Measurements from ENCODE around the gene BCOR. TPM values are rescaled to one million over a fixed set of nuclear protein-coding genes. Genes with fewer than 3 reads are reported as not detected.
A peak's percentile ranks its signal among the peaks of the same experiment; 100 is the strongest.

The BCOR gene
- total and polyA plus RNA-seq, 2 of the 8 experiments (the other 6 are each of a cell fraction or from before 2014, with no cell fraction given): 25.0 to 50.8 TPM

DNA sequence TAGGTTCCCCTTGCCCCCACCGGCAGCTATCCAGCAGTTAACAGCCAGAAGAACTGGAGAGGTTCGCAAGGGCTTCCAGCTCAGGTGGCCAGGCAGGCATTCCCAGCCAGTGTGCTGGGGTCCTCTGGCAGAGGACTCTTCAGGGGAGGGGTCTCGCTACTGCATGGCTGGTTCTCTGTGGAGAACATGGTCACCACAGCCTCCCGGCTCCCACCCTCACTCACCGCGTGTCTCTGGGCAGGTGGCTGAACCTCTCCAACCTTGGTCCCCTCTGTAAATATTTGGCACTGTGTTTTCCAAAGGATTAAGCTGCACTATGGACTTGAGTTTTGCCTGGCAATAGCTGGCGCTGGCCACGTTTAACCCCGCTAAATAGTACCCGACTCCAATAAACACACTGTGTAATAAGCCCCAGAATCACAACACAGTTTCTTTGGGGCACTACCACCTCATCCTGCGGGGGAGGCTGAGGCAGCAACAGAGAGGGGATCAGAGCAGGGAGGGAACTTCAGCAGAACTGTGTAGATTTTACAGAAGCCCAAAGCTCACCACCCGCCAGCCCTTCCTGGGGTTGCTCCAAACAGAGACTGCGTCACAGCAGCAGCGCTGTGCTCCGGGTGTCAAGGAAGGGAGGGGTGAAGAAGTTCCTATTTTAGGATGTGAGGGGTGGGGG is 15.2 kb downstream of the BCOR start:
- H3K9ac ChIP-seq (replicated peaks in 1 of 4; ENCODE audit: extremely low read depth in 1 of 4, low read depth in 3 of 4, low read length in 3 of 4): no peak overlapping the region
- no peak overlapping the region for H2AFZ ChIP-seq (ENCODE audit: low read length)
- no peak overlapping the region for H4K91ac ChIP-seq (replicated peaks; ENCODE audit: insufficient read length, low read length)
- H3K27me3 ChIP-seq (replicated peaks in 1 of 4; ENCODE audit: control insufficient read depth in 3 of 4, extremely low read depth in 1 of 4, insufficient read depth in 3 of 4, low read length in 3 of 4): peaks cover 0 to 36% (median 13%) of the 10 kb centered on the region in 4 experiments; a peak in 5 of 7 replicates
- H2AK5ac ChIP-seq (ENCODE audit: low read depth, low read length): no peak overlapping the region; the same call in 1 of the 2 replicates
- DNase-seq (ENCODE audit: low read depth in 1 of 2, low spot score in 2 of 2) (no peak), FAIRE-seq (no peak)
- H3K4ac ChIP-seq (replicated peaks; ENCODE audit: insufficient read length, low read depth, low read length): no peak overlapping the region
- no peak overlapping the region for H2BK5ac ChIP-seq (ENCODE audit: low read depth, low read length)
- peaks cover 0 to 3% (median under 1%) of the 10 kb centered on the region in 4 experiments; a peak in 2 of 8 replicates for H3K36me3 ChIP-seq (ENCODE audit: control insufficient read depth in 2 of 4, insufficient read depth in 4 of 4, low read length in 3 of 4)
- H2BK12ac ChIP-seq (ENCODE audit: low read depth, low read length): no peak overlapping the region
- H3K9me3 ChIP-seq (ENCODE audit: insufficient read depth in 2 of 2, low read depth in 1 of 2, low read length in 1 of 2): no peaks in the 10 kb centered on the region
- peaks cover 4% of the 10 kb centered on the region; the same call in 1 of the 2 replicates for H3K23me2 ChIP-seq (ENCODE audit: low read depth, low read length)
- H2BK15ac ChIP-seq (ENCODE audit: low read length): no peak overlapping the region
- H3K23ac ChIP-seq (ENCODE audit: insufficient read length): no peak overlapping the region
- peak overlapping the region in 1 of 4 experiments; percentile 61; a peak in 2 of 8 replicates for H3K4me3 ChIP-seq (ENCODE audit: extremely low read depth in 1 of 4, insufficient read depth in 2 of 4, low read depth in 3 of 4, low read length in 4 of 4)
- H3K4me1 ChIP-seq (replicated peaks in 1 of 4; ENCODE audit: control insufficient read depth in 3 of 4, insufficient read depth in 4 of 4, low read length in 3 of 4): peaks cover 18 to 57% (median 36%) of the 10 kb centered on the region in 4 experiments
- 77% methylated on average over 8 of the region's 15 CpGs; no CpG with 5 or more reads in 1 of the 2 experiments for WGBS, 2 experiments (ENCODE audit: extremely low coverage in 1 of 2, insufficient coverage in 1 of 2, insufficient read length in 1 of 2, insufficient replicate concordance in 2 of 2, low coverage in 1 of 2, low lambda C conversion rate in 2 of 2, missing lambda C conversion rate in 1 of 2)
- no peak overlapping the region for H3K27ac ChIP-seq (ENCODE audit: low read depth, low read length)
- H2BK20ac ChIP-seq (ENCODE audit: low read length): no peak overlapping the region
- H4K8ac ChIP-seq (ENCODE audit: extremely low read depth, insufficient read depth, low read length): no peak overlapping the region
- H4K20me1 ChIP-seq (replicated peaks in 1 of 2; ENCODE audit: control insufficient read depth in 1 of 2, insufficient read depth in 2 of 2, low read length in 2 of 2): peaks cover 48 to 51% of the 10 kb centered on the region in 2 experiments
- H3K79me2 ChIP-seq (ENCODE audit: control insufficient read depth in 1 of 2, insufficient read depth in 2 of 2, low read length in 2 of 2): peaks cover 3 to 90% of the 10 kb centered on the region in 2 experiments; a peak in 3 of 4 replicates
- no peak overlapping the region for H3K14ac ChIP-seq (ENCODE audit: insufficient read length)
- peaks cover 2% of the 10 kb centered on the region; the same call in 1 of the 2 replicates for H3K79me1 ChIP-seq (ENCODE audit: low read depth, low read length)
- TF ChIP-seq RFX5 (IDR thresholded peaks at IDR 0.05; ENCODE audit: borderline replicate concordance, low read depth, low read length) (no peak), HDAC2 (IDR thresholded peaks at IDR 0.05; ENCODE audit: borderline replicate concordance in 1 of 2, low read depth in 2 of 2, low read length in 2 of 2) (no peak)
- POLR2A ChIA-PET (ENCODE audit: partially characterized antibody): interaction anchor here (0.9 to 5.3 kb wide), 5 partner anchors 9 to 85 kb away, joined by 3 to 30 read pairs (median 4); no protein-coding TSS in a partner anchor
- H3K4me2 ChIP-seq (ENCODE audit: insufficient read depth in 1 of 2, low read depth in 2 of 2, low read length in 2 of 2): peak overlapping the region; percentile 71 to 81; a peak in 3 of 4 replicates
- H3K18ac ChIP-seq (ENCODE audit: extremely low read depth, low read length): no peak overlapping the region
- H3K56ac ChIP-seq (replicated peaks; ENCODE audit: insufficient read length, low read depth, low read length): no peak overlapping the region
- H2BK120ac ChIP-seq (replicated peaks; ENCODE audit: low read depth, low read length): no peak overlapping the region
- no peak overlapping the region for H4K5ac ChIP-seq (ENCODE audit: insufficient read length, low read depth, low read length)
- CTCF ChIA-PET (ENCODE audit: partially characterized antibody): interaction anchor here (1.3 to 2.9 kb wide), 3 partner anchors 11 to 217 kb away, joined by 3 to 11 read pairs (median 4); no protein-coding TSS in a partner anchor

Measured in H1 (cell line).